OCI-LY1 (cell line): Measurements from ENCODE around the gene CELF4.

Experiments used
- H2AFZ ChIP-seq: fragments of 200-600 bp; sonication (generic), shearing (Covaris generic); 2 replicates; pipeline ENCODE4 v1.6.0; 2014; ENCODE audit warnings: antibody characterized with exemption, mild to moderate bottlenecking, low read length
- H3F3A ChIP-seq: fragments of 200-600 bp; sonication (generic), shearing (Covaris generic); 2 replicates; pipeline ENCODE4 v1.6.0; 2014; ENCODE audit warnings: mild to moderate bottlenecking, antibody characterized with exemption, low read length, moderate library complexity; ENCODE audit not compliant: insufficient read depth
- H3K27ac ChIP-seq: fragments of 200-600 bp; sonication (generic); 2 replicates; pipeline ENCODE4 v1.5.1; 2014; ENCODE audit warnings: low read length, mixed run types, mild to moderate bottlenecking, low read depth; ENCODE audit not compliant: poor library complexity, severe bottlenecking
- H3K27me3 ChIP-seq: fragments of 200-600 bp; sonication (generic); 2 replicates; pipeline ENCODE4 v1.6.0; 2014; ENCODE audit warnings: antibody characterized with exemption, mild to moderate bottlenecking, low read length, moderate library complexity; ENCODE audit not compliant: insufficient read depth
- H3K36me3 ChIP-seq: fragments of 200-600 bp; sonication (generic); 2 replicates; pipeline ENCODE4 v1.6.1; 2014; ENCODE audit warnings: mild to moderate bottlenecking, antibody characterized with exemption, low read length, moderate library complexity, mixed read lengths; ENCODE audit not compliant: insufficient read depth
- H3K4me1 ChIP-seq: fragments of 200-600 bp; sonication (generic); 2 replicates; pipeline ENCODE4 v1.5.1; 2014; ENCODE audit warnings: mild to moderate bottlenecking, low read length, moderate library complexity; ENCODE audit not compliant: insufficient read depth, severe bottlenecking
- H3K4me2 ChIP-seq: fragments of 200-600 bp; sonication (generic), shearing (Covaris generic); 2 replicates; pipeline ENCODE4 v1.6.1; 2014; ENCODE audit warnings: low read length
- H3K4me3 ChIP-seq: fragments of 200-600 bp; sonication (generic); 2 replicates; pipeline ENCODE4 v1.5.1; 2014; ENCODE audit warnings: low read length, low read depth, mild to moderate bottlenecking, mixed read lengths; ENCODE audit not compliant: poor library complexity, severe bottlenecking
- H3K79me2 ChIP-seq: fragments of 200-600 bp; shearing (Covaris generic); 2 replicates; pipeline ENCODE4 v1.6.1; 2016; ENCODE audit warnings: mixed run types, low read length, mixed read lengths; ENCODE audit not compliant: insufficient read depth
- H3K9ac ChIP-seq: fragments of 200-600 bp; sonication (generic), shearing (Covaris generic); 2 replicates; pipeline ENCODE4 v1.6.1; 2014; ENCODE audit warnings: mild to moderate bottlenecking, low read length, mixed read lengths
- H3K9me2 ChIP-seq: fragments of 200-600 bp; sonication (generic), shearing (Covaris generic); 2 replicates; pipeline ENCODE4 v1.6.1; 2014; ENCODE audit warnings: low read depth, mild to moderate bottlenecking, low read length, mixed read lengths
- H3K9me3 ChIP-seq: fragments of 200-600 bp; shearing (Covaris generic); 2 replicates; pipeline ENCODE4 v1.6.1; 2014; ENCODE audit warnings: low read length, mixed read lengths
- H4K20me1 ChIP-seq: fragments of 200-600 bp; sonication (generic), shearing (Covaris generic); 2 replicates; pipeline ENCODE4 v1.6.0; 2016; ENCODE audit warnings: mild to moderate bottlenecking, low read length; ENCODE audit not compliant: insufficient read depth
- EZH2 ChIP-seq: fragments of 200-600 bp; sonication (generic), shearing (Covaris generic); IDR thresholded peaks from 2 replicates; pipeline ENCODE4 v1.8.0; 2017; ENCODE audit warnings: borderline replicate concordance, mixed run types, mild to moderate bottlenecking, antibody characterized with exemption, low read length, moderate library complexity, mixed read lengths
- TF ChIP-seq, protein P1 (sequence below): fragments of 200-600 bp; sonication (generic), shearing (Covaris generic); IDR thresholded peaks from 2 replicates; pipeline ENCODE4 v1.5.1; 2017; ENCODE audit warnings: mild to moderate bottlenecking, antibody characterized with exemption, low read length, moderate library complexity, mixed read lengths

CELF4 gene

GRCh38 chr18:37421341-37422077 lies 144.1 kb downstream of the CELF4 start:
- no peaks in the 10 kb centered on the region for H3K36me3 ChIP-seq
- no peaks in the 10 kb centered on the region for H3K9me2 ChIP-seq
- no peaks in the 10 kb centered on the region for H4K20me1 ChIP-seq
- H3K27ac ChIP-seq: no peak overlapping the region
- H3K4me1 ChIP-seq: no peaks in the 10 kb centered on the region
- no peak overlapping the region for H3K9ac ChIP-seq
- H3F3A ChIP-seq: no peaks in the 10 kb centered on the region
- TF ChIP-seq EZH2: no peak
- TF ChIP-seq, protein P1, sequence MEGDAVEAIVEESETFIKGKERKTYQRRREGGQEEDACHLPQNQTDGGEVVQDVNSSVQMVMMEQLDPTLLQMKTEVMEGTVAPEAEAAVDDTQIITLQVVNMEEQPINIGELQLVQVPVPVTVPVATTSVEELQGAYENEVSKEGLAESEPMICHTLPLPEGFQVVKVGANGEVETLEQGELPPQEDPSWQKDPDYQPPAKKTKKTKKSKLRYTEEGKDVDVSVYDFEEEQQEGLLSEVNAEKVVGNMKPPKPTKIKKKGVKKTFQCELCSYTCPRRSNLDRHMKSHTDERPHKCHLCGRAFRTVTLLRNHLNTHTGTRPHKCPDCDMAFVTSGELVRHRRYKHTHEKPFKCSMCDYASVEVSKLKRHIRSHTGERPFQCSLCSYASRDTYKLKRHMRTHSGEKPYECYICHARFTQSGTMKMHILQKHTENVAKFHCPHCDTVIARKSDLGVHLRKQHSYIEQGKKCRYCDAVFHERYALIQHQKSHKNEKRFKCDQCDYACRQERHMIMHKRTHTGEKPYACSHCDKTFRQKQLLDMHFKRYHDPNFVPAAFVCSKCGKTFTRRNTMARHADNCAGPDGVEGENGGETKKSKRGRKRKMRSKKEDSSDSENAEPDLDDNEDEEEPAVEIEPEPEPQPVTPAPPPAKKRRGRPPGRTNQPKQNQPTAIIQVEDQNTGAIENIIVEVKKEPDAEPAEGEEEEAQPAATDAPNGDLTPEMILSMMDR: no peak
- H3K4me3 ChIP-seq: no peak overlapping the region
- H3K27me3 ChIP-seq: no peaks in the 10 kb centered on the region; the same call in 1 of the 2 replicates
- no peaks in the 10 kb centered on the region for H3K79me2 ChIP-seq
- no peak overlapping the region for H2AFZ ChIP-seq
- H3K4me2 ChIP-seq: no peak overlapping the region
- no peaks in the 10 kb centered on the region for H3K9me3 ChIP-seq

DNA sequence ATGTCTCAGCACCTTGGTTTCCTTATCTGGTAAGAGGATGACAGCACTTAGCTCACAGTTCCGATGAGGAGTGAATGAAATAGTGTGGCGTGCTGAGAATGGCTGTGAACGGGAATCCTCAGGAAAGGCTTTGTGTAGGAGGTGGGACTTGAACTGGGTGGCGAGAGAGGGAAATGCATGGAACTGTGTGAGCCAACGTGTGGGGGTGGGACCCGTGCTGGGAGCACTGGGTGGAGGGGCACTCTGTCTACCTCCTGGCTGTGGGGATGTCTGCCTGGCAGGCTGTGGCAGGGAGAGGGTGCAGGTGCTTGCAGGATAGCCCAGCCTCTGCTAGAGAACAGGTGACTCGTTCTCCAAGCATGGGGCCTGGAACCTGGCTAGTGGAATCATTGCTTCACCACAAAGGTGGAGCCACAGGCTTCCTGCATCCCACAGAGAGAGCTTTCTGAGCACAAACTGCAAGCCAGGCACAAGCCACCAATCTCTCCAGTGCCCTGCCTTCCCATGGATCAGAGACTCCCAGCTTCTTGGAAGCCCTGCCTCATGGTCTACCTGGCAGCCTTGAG lies 145.2 kb downstream of the CELF4 start:
- Histone ChIP-seq H3K9me2 (no peaks in the 10 kb centered on the region), H3K27ac (no peak overlapping the region)

DNA sequence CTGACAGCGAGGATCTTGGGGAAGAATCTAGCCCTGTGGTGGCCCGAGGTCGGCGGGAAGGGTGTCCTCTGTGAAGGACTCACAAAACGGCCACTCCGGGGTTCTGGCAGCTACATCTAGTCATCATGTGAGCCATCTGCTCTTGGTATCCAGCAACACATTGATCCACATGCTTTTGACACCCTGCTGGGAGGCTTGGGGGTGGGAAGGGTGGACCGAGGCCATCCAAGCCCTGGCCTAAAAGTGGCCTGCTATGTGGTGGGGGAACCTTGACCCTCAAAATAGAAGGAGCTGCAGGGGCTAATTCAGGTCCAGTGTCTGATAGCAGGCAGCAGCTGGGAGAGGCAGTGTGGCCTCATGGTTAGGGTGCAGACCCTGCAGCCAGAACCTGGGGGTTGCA lies 145.7 kb downstream of the CELF4 start:
- Histone ChIP-seq H3F3A (no peaks in the 10 kb centered on the region), H3K4me1 (no peaks in the 10 kb centered on the region), H3K79me2 (no peaks in the 10 kb centered on the region), H3K4me3 (no peak overlapping the region), H3K9me2 (no peaks in the 10 kb centered on the region), H3K27ac (no peak overlapping the region), H3K36me3 (no peaks in the 10 kb centered on the region), H3K27me3 (no peaks in the 10 kb centered on the region; the same call in 1 of the 2 replicates), H3K9ac (no peak overlapping the region), H3K4me2 (no peak overlapping the region), H3K9me3 (no peaks in the 10 kb centered on the region), H2AFZ (no peak overlapping the region), H4K20me1 (no peaks in the 10 kb centered on the region)
- TF ChIP-seq EZH2: no peak
- TF ChIP-seq, protein P1: no peak

More for the DNA sequence above, 145.2 kb downstream of the CELF4 start:
- Histone ChIP-seq H4K20me1 (no peaks in the 10 kb centered on the region), H3F3A (no peaks in the 10 kb centered on the region), H3K4me3 (no peak overlapping the region), H3K79me2 (no peaks in the 10 kb centered on the region), H3K27me3 (no peaks in the 10 kb centered on the region; the same call in 1 of the 2 replicates), H3K9me3 (no peaks in the 10 kb centered on the region), H3K36me3 (no peaks in the 10 kb centered on the region), H3K4me1 (no peaks in the 10 kb centered on the region), H3K4me2 (no peak overlapping the region), H3K9ac (no peak overlapping the region), H2AFZ (no peak overlapping the region)
- TF ChIP-seq, protein P1: no peak
- TF ChIP-seq EZH2: no peak
